Measurements from ENCODE around the gene YTHDF2. TPM values are rescaled to one million over a fixed set of nuclear protein-coding genes. Genes with fewer than 3 reads are reported as not detected.
"Not testable (repeated sequence)": the region's sequence is repeated elsewhere in the genome, so short reads cannot be mapped to it uniquely, and the experiment has no call there.

The YTHDF2 gene
- total RNA-seq, result 56.9 and 63.0 TPM in 2 replicates

GRCh38 chr1:28736450-28737306 is at the start of gene YTHDF2:
Gene YTHDF2 (plus strand): TSS chr1:28736940. CDS start chr1:28737121, 181 bp downstream.
- Histone ChIP-seq H3K4me3 (ENCODE audit: insufficient read depth, low read length) (peak within 1 kb of the TSS; percentile 97), H3K79me2 (ENCODE audit: insufficient read depth, low read length) (peaks cover 47% of the 10 kb centered on the region), H3K27ac (ENCODE audit: low read depth, low read length) (peak within 1 kb of the TSS; percentile 85), H3K4me1 (ENCODE audit: insufficient read depth, low read length) (peaks cover 17% of the 10 kb centered on the region), H3K27me3 (ENCODE audit: insufficient read depth, low read length) (no peaks in the 10 kb centered on the region), H2AFZ (ENCODE audit: low read length) (peak within 1 kb of the TSS; percentile 98), H3K36me3 (ENCODE audit: insufficient read depth, low read length) (peaks cover 30% of the 10 kb centered on the region), H3K4me2 (ENCODE audit: insufficient read depth, low read length) (peak within 1 kb of the TSS; percentile 98), H4K20me1 (ENCODE audit: insufficient read depth, low read length) (peaks cover 32% of the 10 kb centered on the region), H3K9me3 (ENCODE audit: low read depth, low read length) (no peaks in the 10 kb centered on the region)
- TF ChIP-seq CTCF (IDR thresholded peaks at IDR 0.05; ENCODE audit: extremely low read depth, low read depth, low read length), result peak; percentile 81
- DNase-seq (ENCODE audit: insufficient read length, low spot score, missing footprints), result peak; percentile 98

DNA sequence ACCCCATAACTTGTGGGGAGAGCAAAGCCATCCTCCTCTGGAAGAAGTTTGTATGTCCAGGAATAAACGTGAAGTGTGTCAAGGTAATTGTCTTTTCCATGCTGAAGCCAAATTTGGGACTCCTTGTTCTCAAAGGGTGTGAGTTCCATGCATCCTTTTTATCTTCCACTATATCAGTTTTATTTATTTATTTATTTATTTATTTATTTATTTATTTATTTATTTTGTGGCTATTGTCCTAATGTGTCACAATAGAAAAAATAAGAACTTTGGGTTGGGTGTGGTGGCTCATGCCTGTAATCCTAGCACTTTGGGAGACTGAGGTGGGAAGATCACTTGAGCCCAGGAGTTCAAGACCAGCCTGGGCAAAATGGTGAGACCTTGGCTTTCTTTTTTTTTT is 45.1 kb upstream of the YTHDF2 start:
- not testable (repeated sequence) for H3K27me3 ChIP-seq (ENCODE audit: insufficient read depth, low read length); H2AFZ ChIP-seq (ENCODE audit: low read length); H3K9me3 ChIP-seq (ENCODE audit: low read depth, low read length); H3K4me3 ChIP-seq (ENCODE audit: insufficient read depth, low read length); H3K79me2 ChIP-seq (ENCODE audit: insufficient read depth, low read length); H3K27ac ChIP-seq (ENCODE audit: low read depth, low read length); H3K4me2 ChIP-seq (ENCODE audit: insufficient read depth, low read length); H3K4me1 ChIP-seq (ENCODE audit: insufficient read depth, low read length); H4K20me1 ChIP-seq (ENCODE audit: insufficient read depth, low read length)
- H3K36me3 ChIP-seq (ENCODE audit: insufficient read depth, low read length), result peaks cover 18% of the 10 kb centered on the region
- peak; percentile 29 for DNase-seq (ENCODE audit: insufficient read length, low spot score, missing footprints)

- Histone ChIP-seq H3K4me2 (ENCODE audit: insufficient read depth, low read length) (no peak overlapping the region), H3K79me2 (ENCODE audit: insufficient read depth, low read length) (no peaks in the 10 kb centered on the region), H3K36me3 (ENCODE audit: insufficient read depth, low read length) (peaks cover 23% of the 10 kb centered on the region), H3K27me3 (ENCODE audit: insufficient read depth, low read length) (no peaks in the 10 kb centered on the region), H3K9me3 (ENCODE audit: low read depth, low read length) (no peaks in the 10 kb centered on the region), H4K20me1 (ENCODE audit: insufficient read depth, low read length) (no peaks in the 10 kb centered on the region), H3K4me3 (ENCODE audit: insufficient read depth, low read length) (no peak overlapping the region), H2AFZ (ENCODE audit: low read length) (no peak overlapping the region), H3K4me1 (ENCODE audit: insufficient read depth, low read length) (no peaks in the 10 kb centered on the region), H3K27ac (ENCODE audit: low read depth, low read length) (no peak overlapping the region)
- DNase-seq (ENCODE audit: insufficient read length, low spot score, missing footprints), result no peak
- no peak for TF ChIP-seq CTCF (IDR thresholded peaks at IDR 0.05; ENCODE audit: extremely low read depth, low read depth, low read length)
Observed at GRCh38 chr1:28703629-28704028, 33.1 kb upstream of the YTHDF2 start.

DNA sequence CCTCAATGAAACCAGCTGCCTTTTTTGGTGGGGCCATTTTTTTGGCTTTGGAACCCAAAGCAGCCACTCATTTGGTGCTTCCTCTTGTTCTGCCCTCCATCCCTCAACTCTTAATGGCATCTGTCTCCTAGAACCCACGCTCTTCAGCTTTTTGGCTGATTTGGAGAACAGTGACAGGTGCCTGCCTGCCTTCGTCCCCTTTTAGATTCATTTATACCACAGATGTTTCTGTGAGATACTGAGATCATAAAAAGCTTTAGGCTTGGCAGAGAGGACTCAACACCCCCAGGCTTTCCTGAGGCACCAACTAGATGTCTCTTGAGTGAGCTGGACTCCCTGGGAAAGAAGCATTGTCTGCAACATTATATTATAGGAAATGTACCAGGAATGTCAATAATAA is 20.4 kb upstream of the YTHDF2 start:
- H3K79me2 ChIP-seq (ENCODE audit: insufficient read depth, low read length), result no peaks in the 10 kb centered on the region
- TF ChIP-seq CTCF (IDR thresholded peaks at IDR 0.05; ENCODE audit: extremely low read depth, low read depth, low read length), result no peak

More for the DNA sequence above, 20.4 kb upstream of the YTHDF2 start:
- H3K27ac ChIP-seq (ENCODE audit: low read depth, low read length), result no peak overlapping the region
- no peaks in the 10 kb centered on the region for H3K9me3 ChIP-seq (ENCODE audit: low read depth, low read length)
- no peak overlapping the region for H3K4me3 ChIP-seq (ENCODE audit: insufficient read depth, low read length)
- no peaks in the 10 kb centered on the region for H4K20me1 ChIP-seq (ENCODE audit: insufficient read depth, low read length)
- peaks cover 17% of the 10 kb centered on the region for H3K36me3 ChIP-seq (ENCODE audit: insufficient read depth, low read length)
- no peak for DNase-seq (ENCODE audit: insufficient read length, low spot score, missing footprints)
- H3K4me1 ChIP-seq (ENCODE audit: insufficient read depth, low read length), result peaks cover 7% of the 10 kb centered on the region
- H3K27me3 ChIP-seq (ENCODE audit: insufficient read depth, low read length), result no peaks in the 10 kb centered on the region
- H3K4me2 ChIP-seq (ENCODE audit: insufficient read depth, low read length), result no peak overlapping the region
- no peak overlapping the region for H2AFZ ChIP-seq (ENCODE audit: low read length)
